IPS-15b (cell line): Measurements from ENCODE around the gene STING1.

Experiments
- H3K27me3 ChIP-seq: one replicate; pipeline ENCODE4 v1.6.1; 2013; ENCODE audit warnings: low read length; ENCODE audit not compliant: control insufficient read depth, insufficient read depth
- H3K36me3 ChIP-seq: one replicate; pipeline ENCODE4 v1.6.1; 2013; ENCODE audit warnings: low read length; ENCODE audit not compliant: control insufficient read depth, insufficient read depth
- H3K4me1 ChIP-seq: one replicate; pipeline ENCODE4 v1.6.1; 2013; ENCODE audit warnings: mild to moderate bottlenecking, low read length; ENCODE audit not compliant: control insufficient read depth, insufficient read depth
- H3K4me3 ChIP-seq: one replicate; pipeline ENCODE4 v1.5.1; 2013; ENCODE audit warnings: low read depth, low read length
- H3K9ac ChIP-seq: one replicate; pipeline ENCODE4 v1.6.1; 2013; ENCODE audit warnings: low read depth, mild to moderate bottlenecking, low read length
- H3K9me3 ChIP-seq: one replicate; pipeline ENCODE4 v1.6.1; 2013; ENCODE audit warnings: mild to moderate bottlenecking, low read length; ENCODE audit not compliant: control insufficient read depth, insufficient read depth

STING1 gene

DNA sequence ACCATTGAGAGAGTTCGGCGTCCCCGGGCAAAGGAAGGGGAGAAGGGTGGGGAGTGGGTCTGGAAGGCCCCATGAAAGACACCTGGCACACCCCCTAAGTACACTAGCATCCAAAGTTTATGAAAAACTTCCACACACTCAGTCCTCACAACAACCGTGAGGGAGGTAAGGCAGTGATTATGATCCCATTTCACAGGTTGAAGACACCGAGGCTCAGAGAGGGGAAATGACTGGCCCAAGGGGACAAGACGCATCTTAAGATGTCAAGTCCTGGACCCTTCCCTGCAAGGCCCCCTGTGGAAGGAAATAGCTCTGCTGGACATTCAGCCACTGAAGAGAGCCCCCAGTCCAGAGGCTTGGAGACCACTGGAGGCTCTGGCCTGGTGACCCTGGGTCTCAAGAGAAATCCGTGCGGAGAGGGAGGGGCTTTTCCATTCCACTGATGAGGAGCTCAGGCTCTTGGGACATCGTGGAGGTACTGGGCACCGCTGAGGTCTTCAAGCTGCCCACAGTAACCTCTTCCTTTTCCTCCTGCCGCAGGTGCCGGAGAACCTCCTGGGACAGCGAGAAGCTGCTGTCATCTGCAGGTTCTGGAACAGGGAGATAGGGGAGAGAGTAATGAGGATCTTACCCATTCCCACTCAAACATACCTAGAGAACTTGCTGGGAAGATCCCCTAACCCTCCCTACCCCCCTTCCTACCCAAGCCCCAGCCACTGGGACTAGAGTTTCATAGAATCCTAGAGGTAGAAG lies 6.5 kb downstream of the STING1 start:
- Histone ChIP-seq H3K9ac (no peak overlapping the region), H3K4me1 (peaks cover 11% of the 10 kb centered on the region), H3K27me3 (no peaks in the 10 kb centered on the region), H3K4me3 (no peak overlapping the region), H3K9me3 (no peaks in the 10 kb centered on the region), H3K36me3 (no peaks in the 10 kb centered on the region)

DNA sequence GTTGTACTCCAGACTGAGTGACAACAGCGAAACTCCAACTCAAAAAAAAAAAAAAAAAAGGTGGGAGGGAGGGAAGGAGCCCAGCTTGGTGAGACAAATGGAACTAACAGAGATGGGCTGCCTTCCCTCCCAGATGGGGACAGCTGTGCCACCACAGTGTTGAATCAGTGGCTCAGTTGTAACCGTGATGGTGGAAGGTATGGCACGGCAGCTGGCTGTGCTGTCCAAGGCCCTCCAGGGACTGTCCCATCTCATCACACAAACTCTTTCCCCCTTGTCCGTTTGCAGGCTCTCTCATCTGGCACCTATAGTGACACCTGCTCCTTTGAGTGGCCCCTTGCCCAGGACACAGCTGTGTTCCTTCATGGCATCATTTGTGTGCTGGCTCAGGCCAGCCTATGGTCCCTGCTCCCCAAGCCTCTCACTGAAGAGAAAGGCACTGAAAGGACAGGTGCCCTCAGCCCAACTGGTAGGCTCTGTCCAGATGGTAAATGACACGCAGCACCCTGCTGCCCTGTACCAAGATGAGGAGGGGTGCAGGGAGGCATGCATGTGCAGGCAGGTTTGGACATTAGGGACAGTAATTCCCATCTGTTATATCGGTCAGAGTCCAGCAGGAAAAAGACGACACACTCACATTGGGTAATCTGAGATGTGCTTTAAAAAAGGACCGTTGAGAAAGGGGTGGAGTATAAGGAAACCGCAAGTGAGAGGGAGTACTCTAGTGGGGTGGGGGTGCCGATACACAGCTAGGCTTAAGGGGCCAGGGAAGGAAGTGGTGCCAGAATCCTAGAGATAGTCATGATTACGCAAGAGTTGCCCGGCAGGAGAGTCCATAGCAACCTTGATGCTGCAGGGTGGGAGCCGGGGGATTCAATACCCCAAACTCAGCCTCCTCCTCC lies 7.4 kb downstream of the STING1 start:
- H3K4me1 ChIP-seq, result peaks cover 11% of the 10 kb centered on the region
- H3K27me3 ChIP-seq, result no peaks in the 10 kb centered on the region
- H3K4me3 ChIP-seq, result no peak overlapping the region
- no peak overlapping the region for H3K9ac ChIP-seq
- no peaks in the 10 kb centered on the region for H3K36me3 ChIP-seq
- H3K9me3 ChIP-seq, result no peaks in the 10 kb centered on the region

DNA sequence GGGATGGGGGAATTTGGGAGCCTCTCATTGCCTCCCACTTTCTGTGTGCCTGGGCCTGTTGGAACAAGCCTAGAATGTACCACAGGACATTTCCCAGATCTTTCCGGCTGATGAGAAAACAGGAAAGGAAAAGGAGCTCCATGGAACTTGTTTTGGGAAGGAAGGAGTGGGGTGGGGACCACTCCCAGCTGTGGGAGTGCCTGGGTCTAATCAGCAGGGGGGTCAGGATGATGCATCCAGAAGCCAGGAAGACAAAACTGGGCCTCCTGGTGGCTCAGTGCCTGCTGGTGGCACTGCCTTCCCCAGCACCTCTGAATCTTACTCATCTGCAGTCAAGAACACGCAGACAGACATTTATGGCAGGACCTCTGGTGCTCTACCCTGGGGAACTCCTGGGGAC lies 9.0 kb downstream of the STING1 start:
- Histone ChIP-seq H3K4me1 (peaks cover 11% of the 10 kb centered on the region), H3K27me3 (no peaks in the 10 kb centered on the region), H3K9ac (peak overlapping the region; percentile 3), H3K4me3 (no peak overlapping the region), H3K36me3 (no peaks in the 10 kb centered on the region), H3K9me3 (no peaks in the 10 kb centered on the region)

DNA sequence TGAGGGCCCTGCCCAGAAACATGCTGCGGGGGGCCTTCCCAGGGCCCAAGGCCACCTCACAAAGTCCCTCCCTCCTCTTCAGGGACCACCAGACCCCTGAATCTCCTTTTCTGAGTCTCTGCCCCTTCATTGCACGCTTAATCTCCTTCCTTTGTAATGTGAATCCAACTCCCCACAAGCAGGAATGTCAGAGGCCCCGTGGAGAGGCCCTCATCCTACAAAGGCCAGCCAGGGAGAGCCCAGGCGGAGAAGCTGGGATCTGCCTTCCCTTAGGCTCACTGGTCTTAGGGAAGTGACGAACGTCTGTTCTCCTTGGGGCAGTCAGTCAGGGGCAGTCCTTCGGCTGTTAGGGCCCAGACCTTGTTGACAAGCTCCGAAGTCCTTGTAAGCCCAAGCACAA lies 9.5 kb downstream of the STING1 start:
- H3K27me3 ChIP-seq, result no peaks in the 10 kb centered on the region
- no peaks in the 10 kb centered on the region for H3K9me3 ChIP-seq
- peak overlapping the region; percentile 12 for H3K9ac ChIP-seq
- H3K4me1 ChIP-seq, result peaks cover 11% of the 10 kb centered on the region
- H3K36me3 ChIP-seq, result no peaks in the 10 kb centered on the region
- no peak overlapping the region for H3K4me3 ChIP-seq

DNA sequence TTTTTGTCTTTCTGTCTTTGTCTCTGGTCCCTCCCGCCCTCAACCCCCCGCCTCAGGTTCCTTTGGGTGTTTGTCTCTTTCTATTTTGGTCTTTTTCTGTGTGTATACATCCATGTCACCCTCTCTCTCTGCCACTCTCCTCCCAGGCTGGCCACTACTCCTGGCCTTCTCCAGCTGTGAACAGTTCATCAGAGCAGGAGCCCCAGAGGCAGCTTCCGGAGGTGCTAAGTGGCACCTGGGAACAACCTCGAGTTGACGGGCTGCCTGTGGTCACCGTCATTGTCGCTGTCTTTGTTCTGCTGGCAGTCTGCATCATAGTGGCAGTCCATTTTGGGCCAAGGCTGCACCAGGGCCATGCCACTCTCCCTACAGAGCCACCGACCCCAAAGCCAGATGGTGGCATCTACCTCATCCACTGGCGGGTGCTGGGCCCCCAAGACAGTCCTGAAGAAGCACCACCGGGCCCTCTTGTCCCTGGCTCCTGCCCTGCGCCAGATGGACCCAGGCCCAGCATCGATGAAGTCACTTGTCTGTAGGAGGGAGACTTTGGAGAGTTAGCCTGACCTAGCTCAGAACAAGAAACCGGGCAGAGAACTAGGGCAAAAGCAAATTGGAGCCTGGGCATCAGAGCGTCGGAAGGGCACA lies 10.1 kb downstream of the STING1 start:
- Histone ChIP-seq H3K4me3 (no peak overlapping the region), H3K27me3 (no peaks in the 10 kb centered on the region), H3K9ac (peak overlapping the region; percentile 12), H3K36me3 (no peaks in the 10 kb centered on the region), H3K9me3 (no peaks in the 10 kb centered on the region), H3K4me1 (peaks cover 11% of the 10 kb centered on the region)

DNA sequence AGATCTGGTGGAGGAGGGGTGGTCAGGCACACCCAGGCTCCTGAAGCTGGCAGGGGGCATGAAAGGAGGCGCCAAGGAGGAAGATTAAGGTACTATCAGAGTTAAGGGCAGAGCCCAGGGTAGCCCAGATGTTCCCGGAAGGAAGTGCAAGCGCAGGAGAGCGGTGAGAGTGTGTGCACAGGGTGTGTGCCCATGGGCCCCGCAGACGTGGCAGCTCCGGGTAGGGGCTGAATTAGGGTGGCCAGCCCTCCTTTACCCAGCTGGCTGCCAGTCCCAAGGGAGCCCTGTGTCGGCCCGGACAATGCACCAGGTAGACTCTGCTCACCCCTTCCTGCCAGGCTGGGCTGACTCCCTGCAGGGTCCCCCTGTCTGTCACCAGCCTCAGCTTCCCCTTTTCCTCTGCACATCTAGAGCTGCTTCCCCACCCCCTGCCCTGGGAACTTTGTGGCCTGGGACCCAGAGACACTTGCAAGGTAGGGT lies 11.7 kb downstream of the STING1 start, which contains the start of gene SMIM33:
TSS of gene SMIM33 (plus strand) at position 184 of the 480 bp plus-strand sequence. CDS start at position 302, 118 bp downstream.
- H3K36me3 ChIP-seq, result no peaks in the 10 kb centered on the region
- no peaks in the 10 kb centered on the region for H3K27me3 ChIP-seq
- peaks cover 11% of the 10 kb centered on the region for H3K4me1 ChIP-seq
- peak within 1 kb of the TSS; percentile 37 for H3K9ac ChIP-seq
- H3K4me3 ChIP-seq, result no peak within 1 kb of the TSS
- H3K9me3 ChIP-seq, result no peaks in the 10 kb centered on the region

DNA sequence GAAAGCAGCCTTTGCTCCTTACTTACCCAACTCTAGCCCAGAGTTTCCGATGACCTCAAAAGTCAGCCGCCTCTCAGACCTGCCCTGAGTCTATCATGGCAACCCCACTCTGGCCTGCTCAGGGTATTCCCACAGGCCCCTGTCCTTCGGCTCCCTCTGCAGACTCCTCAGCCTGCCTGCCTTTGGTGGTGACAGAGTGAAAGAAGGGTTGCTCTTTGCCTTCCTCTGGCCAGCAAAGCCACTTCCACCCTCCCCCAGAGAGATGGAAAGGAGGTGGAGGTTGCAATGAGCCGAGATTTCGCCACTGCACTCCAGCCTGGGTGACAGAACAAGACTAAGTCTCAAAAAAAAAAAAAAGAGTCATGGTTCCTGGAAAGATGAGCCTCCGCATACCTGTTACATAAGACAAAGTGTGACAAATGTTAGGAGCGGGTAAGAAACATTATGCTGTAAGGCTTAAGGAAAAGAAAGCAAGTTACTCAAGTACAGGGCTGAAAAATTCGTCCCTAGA lies 14.1 kb downstream of the STING1 start:
- Histone ChIP-seq H3K4me3 (no peak overlapping the region), H3K36me3 (no peaks in the 10 kb centered on the region), H3K4me1 (peaks cover 6% of the 10 kb centered on the region), H3K27me3 (no peaks in the 10 kb centered on the region), H3K9ac (no peak overlapping the region), H3K9me3 (no peaks in the 10 kb centered on the region)

DNA sequence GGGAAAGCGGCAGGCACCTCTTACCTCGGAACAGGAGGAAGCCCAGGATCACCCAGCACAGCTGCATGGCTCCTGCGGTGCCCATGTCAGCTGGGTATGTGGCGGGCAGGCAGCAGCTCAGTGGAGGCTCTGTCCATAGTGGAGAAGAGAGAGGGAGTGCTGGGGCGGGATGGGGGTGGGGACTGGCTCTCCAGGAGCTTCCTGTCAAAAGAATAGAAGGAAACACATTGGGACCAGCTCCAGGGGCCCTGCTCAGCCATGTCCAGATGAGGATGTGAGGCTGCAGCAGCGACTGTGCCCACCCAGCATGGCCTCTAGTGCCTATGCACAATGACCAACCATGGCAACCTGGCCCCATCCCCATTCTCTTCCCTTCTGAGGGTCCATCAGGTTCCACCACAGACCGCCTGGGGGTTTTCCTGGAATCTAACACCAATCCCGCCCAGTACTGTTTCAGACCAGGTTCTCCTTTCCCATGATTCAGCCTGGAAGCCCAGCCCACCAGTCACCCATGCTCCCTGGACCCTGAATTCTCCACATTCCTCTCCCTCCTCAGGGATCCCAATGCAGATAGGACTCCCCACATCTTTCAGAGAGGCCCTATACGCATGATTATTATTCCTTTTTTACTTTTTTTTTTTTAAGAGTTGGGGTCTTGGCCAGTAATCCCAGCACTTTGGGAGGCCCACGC lies 19.8 kb downstream of the STING1 start, which contains the start of gene ECSCR:
TSS of gene ECSCR (minus strand) at position 158 of the 691 bp plus-strand sequence. CDS start at position 85, 73 bp downstream.
- Histone ChIP-seq H3K4me3 (no peak within 1 kb of the TSS), H3K27me3 (no peaks in the 10 kb centered on the region), H3K4me1 (peaks cover 11% of the 10 kb centered on the region), H3K9me3 (no peaks in the 10 kb centered on the region), H3K36me3 (no peaks in the 10 kb centered on the region), H3K9ac (no peak within 1 kb of the TSS)

DNA sequence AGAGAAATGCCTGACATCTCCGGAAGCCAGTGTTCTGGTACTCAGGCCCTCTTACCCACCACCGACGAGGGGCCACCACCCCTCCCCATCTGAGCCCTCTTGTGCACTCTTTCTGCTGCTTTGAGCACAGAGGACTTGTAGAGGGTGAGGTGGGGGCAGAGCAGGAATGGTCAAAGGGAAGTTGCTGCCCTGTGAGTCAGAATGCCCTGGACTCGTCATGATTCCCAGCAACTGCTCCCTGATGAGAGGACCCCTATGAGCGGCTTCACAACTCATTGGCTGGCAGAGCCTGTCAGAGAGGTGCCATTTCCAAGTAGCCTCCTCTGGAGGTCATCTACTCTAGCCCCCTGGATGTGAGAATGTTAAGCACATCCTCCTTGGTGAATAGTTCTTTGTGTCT lies 20.9 kb downstream of the STING1 start:
- Histone ChIP-seq H3K9ac (no peak overlapping the region), H3K9me3 (no peaks in the 10 kb centered on the region), H3K4me1 (peaks cover 11% of the 10 kb centered on the region), H3K4me3 (no peak overlapping the region), H3K36me3 (no peaks in the 10 kb centered on the region), H3K27me3 (no peaks in the 10 kb centered on the region)

DNA sequence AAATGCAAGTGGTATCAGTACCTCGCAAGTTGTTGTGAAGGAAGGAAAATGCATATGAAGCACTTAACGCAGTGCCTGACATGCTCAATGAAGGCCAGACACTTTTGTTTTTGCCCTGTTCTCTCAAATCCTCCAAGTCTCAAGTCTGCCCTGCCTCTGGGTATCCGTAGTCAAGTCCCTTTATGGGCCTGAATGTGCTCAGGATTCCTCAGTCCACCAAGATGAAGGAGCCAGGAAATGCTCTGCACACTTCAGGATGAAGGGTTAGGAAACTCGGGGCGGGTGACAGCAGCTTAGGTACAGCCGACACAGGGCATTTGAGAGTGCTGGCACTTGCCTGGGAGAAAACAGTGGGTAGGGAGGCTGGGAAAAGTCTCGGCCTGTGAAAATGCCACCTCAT lies 21.4 kb downstream of the STING1 start:
- Histone ChIP-seq H3K9me3 (no peaks in the 10 kb centered on the region), H3K4me3 (no peak overlapping the region), H3K27me3 (no peaks in the 10 kb centered on the region), H3K4me1 (peaks cover 11% of the 10 kb centered on the region), H3K36me3 (no peaks in the 10 kb centered on the region), H3K9ac (no peak overlapping the region)

DNA sequence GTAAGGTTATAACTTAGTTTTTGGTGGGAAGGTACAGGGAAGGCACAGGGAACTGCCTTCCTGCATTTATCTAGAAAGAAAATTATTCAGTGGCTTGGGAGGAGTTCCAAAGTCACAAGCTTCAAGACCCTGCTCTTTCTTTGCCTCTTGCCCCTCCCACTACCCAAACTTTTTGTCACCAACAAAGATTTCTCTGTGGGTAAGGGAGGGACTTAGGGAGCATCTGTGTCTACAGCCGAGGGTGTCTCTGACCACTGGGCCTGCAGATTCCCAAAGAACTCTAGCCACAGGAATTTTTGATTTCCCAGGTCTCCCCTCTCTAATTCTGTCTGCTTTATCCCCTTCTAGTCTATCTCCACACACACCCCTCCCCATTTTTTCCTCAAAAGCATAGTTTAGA lies 22.1 kb downstream of the STING1 start:
- H3K4me1 ChIP-seq, result peaks cover 11% of the 10 kb centered on the region
- H3K9me3 ChIP-seq, result no peaks in the 10 kb centered on the region
- no peak overlapping the region for H3K9ac ChIP-seq
- no peaks in the 10 kb centered on the region for H3K36me3 ChIP-seq
- H3K27me3 ChIP-seq, result no peaks in the 10 kb centered on the region
- H3K4me3 ChIP-seq, result no peak overlapping the region
